K562 (cell line): ENCODE measurements around the gene CARS2. TPM values are rescaled to one million over a fixed set of nuclear protein-coding genes. Genes with fewer than 3 reads are reported as not detected.

ENCODE experiments used
- E2F3 ChIP-seq: fragments of 250-450 bp; sonication (Bioruptor Pico); IDR thresholded peaks from 2 replicates; pipeline ENCODE4 v1.4.0; 2020; ENCODE audit warnings: mild to moderate bottlenecking
- FOS ChIP-seq: IDR thresholded peaks from 3 replicates; pipeline ENCODE4 v1.6.1; 2011; ENCODE audit not compliant: insufficient read length; ENCODE audit errors: extremely low read depth
- FOXK1 ChIP-seq: sonication (generic); formaldehyde crosslinking; IDR thresholded peaks from 2 replicates; pipeline ENCODE4 v1.8.0; 2022; ENCODE audit warnings: missing genetic modification reagents, mild to moderate bottlenecking, borderline replicate concordance
- MTA2 ChIP-seq: fragments of 450-650 bp; IDR thresholded peaks from 2 replicates; pipeline ENCODE4 v1.6.1; 2016; ENCODE audit warnings: low read depth
- NFE2L1 ChIP-seq: fragments of 450-650 bp; IDR thresholded peaks from 2 replicates; pipeline ENCODE4 v1.6.1; 2016; ENCODE audit warnings: missing genetic modification characterization, low read depth, mild to moderate bottlenecking, missing compliant biosample characterization, moderate library complexity, borderline replicate concordance
- PHF20 ChIP-seq: fragments of 450-650 bp; IDR thresholded peaks from 2 replicates; pipeline ENCODE4 v1.6.1; 2018; ENCODE audit not compliant: partially characterized antibody
- RFX7 ChIP-seq: fragments of 250-450 bp; sonication (Bioruptor Pico); IDR thresholded peaks from 2 replicates; pipeline ENCODE4 v1.5.1; 2021; ENCODE audit warnings: mild to moderate bottlenecking
- RHOXF2B ChIP-seq: fragments of 250-450 bp; sonication (Bioruptor Pico); conservative IDR thresholded peaks from 2 replicates; pipeline ENCODE4 v1.5.1; 2021
- TAL1 ChIP-seq: fragments of 450-650 bp; IDR thresholded peaks from 2 replicates; pipeline ENCODE4 v1.6.1; 2016; ENCODE audit warnings: mild to moderate bottlenecking
- TCF3 ChIP-seq: sonication (generic); formaldehyde crosslinking; IDR thresholded peaks from 2 replicates; pipeline ENCODE4 v1.4.0; 2020; ENCODE audit warnings: mild to moderate bottlenecking, missing genetic modification reagents
- TEAD2 ChIP-seq: fragments of 450-650 bp; IDR thresholded peaks from 2 replicates; pipeline ENCODE4 v1.6.1; 2016; ENCODE audit warnings: missing genetic modification characterization, control low read depth, missing compliant biosample characterization
- ZFX ChIP-seq: sonication (generic); formaldehyde crosslinking; IDR thresholded peaks from 2 replicates; pipeline ENCODE4 v1.8.0; 2022; ENCODE audit warnings: mild to moderate bottlenecking, missing genetic modification reagents, moderate library complexity
- ZNF696 ChIP-seq: fragments of 250-450 bp; sonication (Bioruptor Pico); conservative IDR thresholded peaks from 2 replicates; pipeline ENCODE4 v1.4.0; 2020; ENCODE audit warnings: mild to moderate bottlenecking, moderate library complexity
- polyA plus RNA-seq, 8 experiments: library from polyadenylated mRNA; depleted of rRNA in 4 of 8; stranded (reverse) in 5 of 8; unstranded in 3 of 8; fragments of >200 nt; fragmentation: Nextera tagmentation in 2 of 8; fragmentation: Illumina TruSeq in 1 of 8; extraction: Ambion mirVana in 2 of 8; extraction: Trizol in 1 of 8; gene quantifications; 2 replicates each; pipeline versions ENCODE4 v1.2.1 to v1.2.3, GENCODE V29; 2011 to 2014; ENCODE audit warnings: inconsistent platforms in 1 of 8, missing spikeins in 1 of 8
- total RNA-seq, 7 experiments: library from RNA; depleted of rRNA in 6 of 7; stranded (reverse); fragments of >200 nt in 6 of 7; fragmentation: Illumina TruSeq in 2 of 7; extraction: Trizol in 2 of 7; gene quantifications; 2 replicates each; pipeline versions ENCODE4 v1.2.1 to v1.2.3, GENCODE V29; 2011 to 2021; ENCODE audit warnings: low replicate concordance in 1 of 7
- TF ChIP-seq, protein P1 (sequence below), 2 experiments: fragments of 450-650 bp; conservative IDR thresholded peaks; 2 replicates each; pipeline ENCODE4 v1.6.1; 2017; ENCODE audit warnings: mild to moderate bottlenecking in 2 of 2, moderate library complexity in 2 of 2
- TF ChIP-seq, protein P2 (sequence below): fragments of 450-650 bp; IDR thresholded peaks from one replicate; pipeline ENCODE4 v1.6.1; 2018; ENCODE audit warnings: mild to moderate bottlenecking, moderate library complexity; ENCODE audit not compliant: partially characterized antibody
- TF ChIP-seq, protein P3 (sequence below), 2 experiments: IDR thresholded peaks in 1 of 2; conservative IDR thresholded peaks in 1 of 2; 2 replicates each; pipeline ENCODE4 v1.6.1; 2016; ENCODE audit warnings: low read depth in 2 of 2, mild to moderate bottlenecking in 1 of 2, missing compliant biosample characterization in 1 of 2, missing genetic modification characterization in 1 of 2, moderate library complexity in 1 of 2
- TF ChIP-seq, protein P4 (sequence below): fragments of 450-650 bp; IDR thresholded peaks from 2 replicates; pipeline ENCODE4 v1.6.1; 2018; ENCODE audit not compliant: partially characterized antibody

CARS2 gene
- total and polyA plus RNA-seq, 9 of the 15 experiments (the other 6 are each of a cell fraction or from before 2014, with no cell fraction given), result 1.7 to 37.4 (median 30.5) TPM

DNA sequence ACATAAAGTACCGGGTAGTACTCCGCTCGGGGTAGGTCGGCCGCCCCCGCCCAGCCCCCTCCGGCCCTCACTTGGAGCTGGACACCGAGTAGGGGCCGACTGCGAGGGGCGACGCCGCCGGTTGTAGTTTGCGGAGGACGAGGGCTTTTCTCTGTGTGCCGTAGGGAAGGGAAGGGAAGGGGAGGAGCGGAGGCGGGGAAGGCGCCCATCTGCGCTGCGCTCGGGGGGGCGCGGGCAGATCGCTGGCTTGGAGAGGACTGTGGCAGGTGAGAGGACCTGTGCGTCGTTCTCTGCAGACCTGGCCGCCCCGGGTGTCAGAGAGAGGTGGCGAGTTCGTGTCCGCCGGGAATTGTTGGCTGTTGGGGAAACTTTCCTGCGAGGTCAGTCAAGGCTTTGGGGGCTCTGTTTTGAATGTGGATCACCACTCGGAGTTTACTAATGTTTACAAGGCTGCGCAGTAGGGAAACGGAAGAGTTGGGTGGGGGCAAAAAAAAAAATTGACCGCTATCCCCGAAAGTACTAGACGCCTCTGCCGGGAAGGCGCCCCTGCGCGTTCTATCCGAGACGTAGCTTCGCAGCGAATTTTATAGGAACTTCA lies 9.0 kb upstream of the CARS2 start (continued):
- TF ChIP-seq, protein P1, sequence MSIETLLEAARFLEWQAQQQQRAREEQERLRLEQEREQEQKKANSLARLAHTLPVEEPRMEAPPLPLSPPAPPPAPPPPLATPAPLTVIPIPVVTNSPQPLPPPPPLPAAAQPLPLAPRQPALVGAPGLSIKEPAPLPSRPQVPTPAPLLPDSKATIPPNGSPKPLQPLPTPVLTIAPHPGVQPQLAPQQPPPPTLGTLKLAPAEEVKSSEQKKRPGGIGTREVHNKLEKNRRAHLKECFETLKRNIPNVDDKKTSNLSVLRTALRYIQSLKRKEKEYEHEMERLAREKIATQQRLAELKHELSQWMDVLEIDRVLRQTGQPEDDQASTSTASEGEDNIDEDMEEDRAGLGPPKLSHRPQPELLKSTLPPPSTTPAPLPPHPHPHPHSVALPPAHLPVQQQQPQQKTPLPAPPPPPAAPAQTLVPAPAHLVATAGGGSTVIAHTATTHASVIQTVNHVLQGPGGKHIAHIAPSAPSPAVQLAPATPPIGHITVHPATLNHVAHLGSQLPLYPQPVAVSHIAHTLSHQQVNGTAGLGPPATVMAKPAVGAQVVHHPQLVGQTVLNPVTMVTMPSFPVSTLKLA (conservative IDR thresholded peaks at IDR 0.05), result no peak
- no peak for TF ChIP-seq TEAD2 (tag)
- TF ChIP-seq RFX7, result no peak
- TF ChIP-seq, protein P2, sequence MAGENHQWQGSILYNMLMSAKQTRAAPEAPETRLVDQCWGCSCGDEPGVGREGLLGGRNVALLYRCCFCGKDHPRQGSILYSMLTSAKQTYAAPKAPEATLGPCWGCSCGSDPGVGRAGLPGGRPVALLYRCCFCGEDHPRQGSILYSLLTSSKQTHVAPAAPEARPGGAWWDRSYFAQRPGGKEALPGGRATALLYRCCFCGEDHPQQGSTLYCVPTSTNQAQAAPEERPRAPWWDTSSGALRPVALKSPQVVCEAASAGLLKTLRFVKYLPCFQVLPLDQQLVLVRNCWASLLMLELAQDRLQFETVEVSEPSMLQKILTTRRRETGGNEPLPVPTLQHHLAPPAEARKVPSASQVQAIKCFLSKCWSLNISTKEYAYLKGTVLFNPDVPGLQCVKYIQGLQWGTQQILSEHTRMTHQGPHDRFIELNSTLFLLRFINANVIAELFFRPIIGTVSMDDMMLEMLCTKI, result no peak
- TF ChIP-seq TCF3 (CRISPR knock-in tag), result no peak
- peak; percentile 32 for TF ChIP-seq PHF20
- TF ChIP-seq FOS, result no peak
- TF ChIP-seq MTA2, result no peak
- TF ChIP-seq RHOXF2B, result no peak
- TF ChIP-seq FOXK1, result no peak
- TF ChIP-seq NFE2L1, result no peak
- TF ChIP-seq, protein P3, sequence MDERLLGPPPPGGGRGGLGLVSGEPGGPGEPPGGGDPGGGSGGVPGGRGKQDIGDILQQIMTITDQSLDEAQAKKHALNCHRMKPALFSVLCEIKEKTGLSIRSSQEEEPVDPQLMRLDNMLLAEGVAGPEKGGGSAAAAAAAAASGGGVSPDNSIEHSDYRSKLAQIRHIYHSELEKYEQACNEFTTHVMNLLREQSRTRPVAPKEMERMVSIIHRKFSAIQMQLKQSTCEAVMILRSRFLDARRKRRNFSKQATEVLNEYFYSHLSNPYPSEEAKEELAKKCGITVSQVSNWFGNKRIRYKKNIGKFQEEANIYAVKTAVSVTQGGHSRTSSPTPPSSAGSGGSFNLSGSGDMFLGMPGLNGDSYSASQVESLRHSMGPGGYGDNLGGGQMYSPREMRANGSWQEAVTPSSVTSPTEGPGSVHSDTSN (CRISPR knock-in tag; IDR thresholded peaks at IDR 0.05; ENCODE audit: low read depth), result no peak
- TF ChIP-seq, protein P3 (tag; conservative IDR thresholded peaks at IDR 0.05; ENCODE audit: low read depth), result no peak
- TF ChIP-seq E2F3 (CRISPR knock-in tag), result no peak
- TF ChIP-seq TAL1, result no peak
- no peak for TF ChIP-seq ZNF696 (CRISPR knock-in tag)
- peak; percentile 58 for TF ChIP-seq ZFX (CRISPR knock-in tag)
- TF ChIP-seq, protein P4, sequence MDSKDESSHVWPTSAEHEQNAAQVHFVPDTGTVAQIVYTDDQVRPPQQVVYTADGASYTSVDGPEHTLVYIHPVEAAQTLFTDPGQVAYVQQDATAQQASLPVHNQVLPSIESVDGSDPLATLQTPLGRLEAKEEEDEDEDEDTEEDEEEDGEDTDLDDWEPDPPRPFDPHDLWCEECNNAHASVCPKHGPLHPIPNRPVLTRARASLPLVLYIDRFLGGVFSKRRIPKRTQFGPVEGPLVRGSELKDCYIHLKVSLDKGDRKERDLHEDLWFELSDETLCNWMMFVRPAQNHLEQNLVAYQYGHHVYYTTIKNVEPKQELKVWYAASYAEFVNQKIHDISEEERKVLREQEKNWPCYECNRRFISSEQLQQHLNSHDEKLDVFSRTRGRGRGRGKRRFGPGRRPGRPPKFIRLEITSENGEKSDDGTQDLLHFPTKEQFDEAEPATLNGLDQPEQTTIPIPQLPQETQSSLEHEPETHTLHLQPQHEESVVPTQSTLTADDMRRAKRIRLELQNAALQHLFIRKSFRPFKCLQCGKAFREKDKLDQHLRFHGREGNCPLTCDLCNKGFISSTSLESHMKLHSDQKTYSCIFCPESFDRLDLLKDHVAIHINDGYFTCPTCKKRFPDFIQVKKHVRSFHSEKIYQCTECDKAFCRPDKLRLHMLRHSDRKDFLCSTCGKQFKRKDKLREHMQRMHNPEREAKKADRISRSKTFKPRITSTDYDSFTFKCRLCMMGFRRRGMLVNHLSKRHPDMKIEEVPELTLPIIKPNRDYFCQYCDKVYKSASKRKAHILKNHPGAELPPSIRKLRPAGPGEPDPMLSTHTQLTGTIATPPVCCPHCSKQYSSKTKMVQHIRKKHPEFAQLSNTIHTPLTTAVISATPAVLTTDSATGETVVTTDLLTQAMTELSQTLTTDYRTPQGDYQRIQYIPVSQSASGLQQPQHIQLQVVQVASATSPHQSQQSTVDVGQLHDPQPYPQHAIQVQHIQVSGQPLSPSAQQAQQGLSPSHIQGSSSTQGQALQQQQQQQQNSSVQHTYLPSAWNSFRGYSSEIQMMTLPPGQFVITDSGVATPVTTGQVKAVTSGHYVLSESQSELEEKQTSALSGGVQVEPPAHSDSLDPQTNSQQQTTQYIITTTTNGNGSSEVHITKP, result peak; percentile 3
